A549 treated with RU486 at 1 μM for 4 hours (cell line): Measurements from ENCODE around the gene ICE1. TPM values are rescaled to one million over a fixed set of nuclear protein-coding genes. Genes with fewer than 3 reads are reported as not detected.

ENCODE experiments used
- total RNA-seq: library from RNA; stranded (reverse); fragments of 200-300 nt; extraction: Qiagen RNA extraction; gene quantifications from 5 replicates; pipeline ENCODE4 v1.2.3, GENCODE V29; 2022; ENCODE audit warnings: low read depth

Gene ICE1, protein sequence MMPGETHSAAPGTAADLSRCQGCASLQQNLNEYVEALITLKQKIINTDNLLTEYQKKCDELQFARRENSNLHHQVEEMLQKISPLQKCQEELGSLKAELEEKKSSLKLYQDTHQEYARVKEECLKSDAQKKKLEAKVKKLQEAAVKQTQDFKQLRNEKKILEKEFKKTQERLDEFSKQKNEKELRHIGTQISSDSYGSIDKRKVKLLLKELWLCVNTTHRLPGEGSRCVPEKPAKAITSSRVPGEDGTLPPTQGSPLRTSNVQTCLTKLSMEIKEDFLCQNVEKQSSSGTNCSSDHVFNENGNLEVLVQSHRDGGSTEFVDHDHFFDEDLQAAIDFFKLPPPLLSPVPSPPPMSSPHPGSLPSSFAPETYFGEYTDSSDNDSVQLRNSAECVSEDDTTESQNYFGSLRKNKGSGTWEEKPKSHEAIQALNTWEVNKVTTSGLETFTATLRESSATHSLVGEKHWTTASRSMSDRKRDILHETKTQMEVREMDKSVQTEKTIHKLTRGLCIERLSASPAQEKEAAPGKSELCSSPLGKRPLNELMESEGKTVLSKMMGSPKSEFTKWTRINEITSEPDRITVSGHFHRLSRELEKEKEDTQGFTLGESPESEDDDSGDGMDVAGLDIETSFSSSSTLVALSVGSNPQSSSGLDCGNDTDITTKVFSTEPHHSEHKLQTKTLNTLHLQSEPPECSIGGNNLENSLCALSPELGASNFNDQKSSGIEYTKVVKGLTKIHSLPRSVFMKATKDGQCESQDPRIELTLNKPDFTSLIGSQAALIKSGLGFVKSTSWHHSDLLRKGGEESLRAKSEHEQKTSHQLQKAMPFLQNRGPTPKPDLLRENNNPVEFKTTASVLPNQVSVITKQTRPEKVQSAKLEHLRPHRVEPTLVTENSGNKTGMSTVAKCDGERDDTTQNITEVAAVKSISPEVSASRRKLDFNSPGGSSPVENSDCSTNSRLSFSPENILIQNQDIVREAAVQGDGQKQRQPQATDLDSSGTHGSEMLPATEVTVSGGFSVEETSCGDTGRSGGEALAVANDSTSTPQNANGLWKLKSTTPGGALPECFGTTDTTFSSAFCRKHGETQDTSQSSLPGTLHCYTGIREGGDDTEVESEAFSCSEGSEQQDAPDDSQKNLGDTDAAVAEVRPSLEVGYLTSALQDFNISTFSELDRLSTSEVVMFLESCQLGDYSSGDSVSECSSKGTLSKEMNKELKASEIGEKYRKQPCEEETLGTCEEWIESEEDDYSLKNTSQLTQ (N-terminal part only)
- 13.5 to 25.3 TPM (median 23.1 TPM) in 5 replicates for total RNA-seq

DNA sequence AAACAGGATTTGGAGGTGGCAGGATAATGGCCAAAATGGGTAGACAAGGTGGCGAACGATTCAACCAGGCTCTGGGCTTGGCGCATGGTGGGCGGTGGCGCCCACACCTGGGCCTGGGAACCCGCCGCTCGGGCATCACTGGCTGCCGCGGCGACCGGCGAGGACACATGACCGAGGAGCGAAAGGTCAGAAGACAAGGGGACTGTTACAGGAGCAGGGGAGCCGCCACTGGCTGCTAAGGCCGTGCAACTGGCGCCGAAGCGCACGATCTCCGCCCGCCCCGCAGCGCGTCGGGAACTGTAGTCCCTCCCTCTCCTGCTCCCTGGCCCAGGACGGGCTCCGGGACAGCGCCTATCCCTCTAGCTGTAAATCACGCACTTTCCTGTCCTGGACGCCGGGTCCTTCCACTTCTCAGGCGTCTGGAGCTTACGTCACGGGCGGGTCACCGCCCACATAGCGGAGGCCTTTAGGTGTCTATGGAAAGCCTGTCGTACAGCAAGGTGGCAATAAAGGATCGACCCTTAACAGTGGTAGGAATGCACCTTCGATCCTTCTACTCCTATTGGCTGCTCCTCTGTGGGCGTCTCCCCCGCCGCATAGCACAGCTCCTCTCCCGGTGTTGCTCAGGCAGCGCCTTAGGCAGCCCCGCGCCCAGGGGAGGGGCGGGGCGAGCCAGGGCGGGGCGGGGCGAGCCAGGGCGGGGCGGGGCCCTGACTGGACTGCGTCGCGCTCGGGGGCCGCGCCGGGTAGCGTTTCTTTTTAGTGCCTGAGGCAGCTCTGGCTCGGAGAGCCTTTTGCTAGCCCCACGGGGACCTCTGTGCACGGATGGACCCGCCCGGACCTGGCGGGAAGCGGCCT, at the start of gene ICE1:
TSS of gene ICE1 (plus strand) at position 717 of the 858 bp plus-strand sequence. CDS start 239 bp downstream, outside the sequence.

